Right renal pelvis (tissue), 4 donors: ENCODE data around the gene CLIC4. TPM values are rescaled to one million over a fixed set of nuclear protein-coding genes. Genes with fewer than 3 reads are reported as not detected.
"Not testable (repeated sequence)": the region's sequence is repeated elsewhere in the genome, so short reads cannot be mapped to it uniquely, and the experiment has no call there.

Source experiments
- DNase-seq, 4 donors: peaks; one replicate each; pipeline ENCODE4 v3.0.0-alpha.2; 2013; ENCODE audit warnings: low read depth in 4 of 4, low spot score in 3 of 4, missing footprints in 1 of 4
- polyA plus RNA-seq, 4 donors: library from polyadenylated mRNA; unstranded; fragments of 120-200 nt; gene quantifications; one replicate each; pipeline ENCODE4 v1.2.1, GENCODE V29; 2013; ENCODE audit not compliant: insufficient read length in 4 of 4

CLIC4 gene
- polyA plus RNA-seq, 4 donors, result 183 to 230 (median 222) TPM

GRCh38 chr1:24769656-24770651 lies 24.7 kb downstream of the CLIC4 start:
- no peak for DNase-seq

- no peak for DNase-seq
Observed at GRCh38 chr1:24770881-24771280, 25.6 kb downstream of the CLIC4 start.

- DNase-seq, result no peak
Observed at GRCh38 chr1:24771574-24771973, 26.3 kb downstream of the CLIC4 start.

GRCh38 chr1:24773618-24774017 lies 28.4 kb downstream of the CLIC4 start:
- no peak for DNase-seq

- no peak for DNase-seq
Observed at GRCh38 chr1:24775348-24775747, 30.1 kb downstream of the CLIC4 start.

- DNase-seq, result no peak
Observed at GRCh38 chr1:24775916-24776315, 30.7 kb downstream of the CLIC4 start.

GRCh38 chr1:24776821-24777220 lies 31.6 kb downstream of the CLIC4 start:
- no peak for DNase-seq

- DNase-seq, result no peak
Observed at GRCh38 chr1:24778141-24778540, 32.9 kb downstream of the CLIC4 start.

- not testable (repeated sequence) for DNase-seq
Observed at GRCh38 chr1:24779199-24779598, 34.0 kb downstream of the CLIC4 start.

- no peak for DNase-seq
Observed at GRCh38 chr1:24779689-24780464, 34.6 kb downstream of the CLIC4 start.

GRCh38 chr1:24780626-24781025 lies 35.4 kb downstream of the CLIC4 start:
- not testable (repeated sequence) for DNase-seq

GRCh38 chr1:24782689-24783088 lies 37.4 kb downstream of the CLIC4 start:
- DNase-seq, result no peak

- DNase-seq, result no peak
Observed at GRCh38 chr1:24783713-24784112, 38.5 kb downstream of the CLIC4 start.

- no peak for DNase-seq
Observed at GRCh38 chr1:24786191-24786590, 40.9 kb downstream of the CLIC4 start.

- no peak for DNase-seq
Observed at GRCh38 chr1:24790490-24790889, 45.2 kb downstream of the CLIC4 start.

GRCh38 chr1:24793447-24794129 lies 48.3 kb downstream of the CLIC4 start:
- DNase-seq, result no peak

GRCh38 chr1:24794130-24794502 lies 48.9 kb downstream of the CLIC4 start:
- DNase-seq, result not testable (repeated sequence)

GRCh38 chr1:24795236-24795635 lies 50.0 kb downstream of the CLIC4 start:
- no peak for DNase-seq

- DNase-seq, result no peak
Observed at GRCh38 chr1:24796524-24796923, 51.3 kb downstream of the CLIC4 start.

- not testable (repeated sequence) for DNase-seq
Observed at GRCh38 chr1:24799242-24799641, 54.0 kb downstream of the CLIC4 start.

GRCh38 chr1:24801176-24801575 lies 55.9 kb downstream of the CLIC4 start:
- no peak for DNase-seq
